Measurements from ENCODE around the gene LDAF1. TPM values are rescaled to one million over a fixed set of nuclear protein-coding genes. Genes with fewer than 3 reads are reported as not detected.
"Not testable (repeated sequence)": the region's sequence is repeated elsewhere in the genome, so short reads cannot be mapped to it uniquely, and the experiment has no call there.

Gene LDAF1
- total RNA-seq, 2 donors from 2014 or later: 16.5 to 28.8 TPM

DNA sequence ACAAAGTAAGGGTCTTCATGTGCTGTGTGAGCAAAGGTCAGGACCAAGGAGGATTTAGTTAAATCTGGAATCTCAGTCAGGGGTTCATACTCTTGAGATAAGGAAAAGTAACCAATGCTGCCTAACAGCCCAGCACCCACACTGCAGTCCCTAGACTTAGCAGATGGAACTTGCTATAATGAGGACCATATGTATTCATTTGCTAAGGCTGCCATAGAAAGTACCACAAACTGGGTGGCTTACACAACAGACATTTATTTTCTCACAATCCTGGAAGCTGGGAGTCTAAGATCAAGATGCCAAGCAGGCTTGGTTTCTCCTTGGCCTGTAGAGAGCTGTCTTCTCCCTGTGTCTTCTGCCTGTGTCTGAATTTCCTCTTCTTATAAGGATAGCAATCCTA lies 32.1 kb downstream of the LDAF1 start:
- Mint-ChIP-seq H3K27ac (no peak overlapping the region), H3K4me3 (no peak overlapping the region), H3K36me3 (ENCODE audit: low read depth) (no peaks in the 10 kb centered on the region), H3K4me1 (no peaks in the 10 kb centered on the region), H3K9me3 (peaks cover 11% of the 10 kb centered on the region), H3K27me3 (ENCODE audit: insufficient read depth) (peaks cover 33% of the 10 kb centered on the region)
- Histone ChIP-seq H3K9ac (ENCODE audit: extremely low read depth, low read length, poor library complexity, severe bottlenecking) (no peak overlapping the region), H3K36me3 (ENCODE audit: control insufficient read depth, insufficient read depth, low read length) (no peaks in the 10 kb centered on the region), H3K4me1 (ENCODE audit: control insufficient read depth, insufficient read depth, low read length) (no peaks in the 10 kb centered on the region), H3K27ac (ENCODE audit: low read depth, low read length) (no peak overlapping the region), H3K4me3 (ENCODE audit: low read length) (no peak overlapping the region), H3K27me3 (ENCODE audit: control insufficient read depth, insufficient read depth, low read length, poor library complexity, severe bottlenecking) (peaks cover 9% of the 10 kb centered on the region), H3K9me3 (ENCODE audit: control insufficient read depth, low read length) (peaks cover 11% of the 10 kb centered on the region)
- TF ChIP-seq, protein P1, sequence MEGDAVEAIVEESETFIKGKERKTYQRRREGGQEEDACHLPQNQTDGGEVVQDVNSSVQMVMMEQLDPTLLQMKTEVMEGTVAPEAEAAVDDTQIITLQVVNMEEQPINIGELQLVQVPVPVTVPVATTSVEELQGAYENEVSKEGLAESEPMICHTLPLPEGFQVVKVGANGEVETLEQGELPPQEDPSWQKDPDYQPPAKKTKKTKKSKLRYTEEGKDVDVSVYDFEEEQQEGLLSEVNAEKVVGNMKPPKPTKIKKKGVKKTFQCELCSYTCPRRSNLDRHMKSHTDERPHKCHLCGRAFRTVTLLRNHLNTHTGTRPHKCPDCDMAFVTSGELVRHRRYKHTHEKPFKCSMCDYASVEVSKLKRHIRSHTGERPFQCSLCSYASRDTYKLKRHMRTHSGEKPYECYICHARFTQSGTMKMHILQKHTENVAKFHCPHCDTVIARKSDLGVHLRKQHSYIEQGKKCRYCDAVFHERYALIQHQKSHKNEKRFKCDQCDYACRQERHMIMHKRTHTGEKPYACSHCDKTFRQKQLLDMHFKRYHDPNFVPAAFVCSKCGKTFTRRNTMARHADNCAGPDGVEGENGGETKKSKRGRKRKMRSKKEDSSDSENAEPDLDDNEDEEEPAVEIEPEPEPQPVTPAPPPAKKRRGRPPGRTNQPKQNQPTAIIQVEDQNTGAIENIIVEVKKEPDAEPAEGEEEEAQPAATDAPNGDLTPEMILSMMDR (conservative IDR thresholded peaks at IDR 0.05): no peak
- DNase-seq: no peak

DNA sequence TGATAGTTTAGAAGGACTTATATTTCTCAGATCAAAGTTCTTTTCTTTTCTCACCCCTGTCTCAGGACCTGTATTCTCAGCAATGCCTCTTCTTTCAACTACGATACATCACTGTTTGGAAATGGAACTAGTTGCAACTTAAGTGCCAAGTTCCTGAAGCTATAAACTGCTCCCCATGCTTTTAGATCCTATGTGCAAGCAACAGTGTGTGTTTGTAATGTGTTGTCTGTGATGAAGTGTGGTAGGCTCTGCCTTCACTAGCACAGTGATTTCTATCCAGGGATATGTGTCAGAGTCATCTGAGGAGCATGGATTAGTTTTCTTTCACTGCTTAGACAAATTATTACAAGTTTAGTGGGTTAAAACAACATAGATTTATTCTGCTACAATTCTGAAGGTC lies 34.5 kb downstream of the LDAF1 start:
- H3K9me3 ChIP-seq (ENCODE audit: control insufficient read depth, low read length): peaks cover 11% of the 10 kb centered on the region
- no peak overlapping the region for H3K9ac ChIP-seq (ENCODE audit: extremely low read depth, low read length, poor library complexity, severe bottlenecking)
- Mint-ChIP-seq H3K9me3 (peaks cover 11% of the 10 kb centered on the region), H3K27ac (no peak overlapping the region), H3K4me1 (no peaks in the 10 kb centered on the region), H3K36me3 (ENCODE audit: low read depth) (no peaks in the 10 kb centered on the region), H3K4me3 (no peak overlapping the region), H3K27me3 (ENCODE audit: insufficient read depth) (peaks cover 46% of the 10 kb centered on the region)
- DNase-seq: no peak
- no peaks in the 10 kb centered on the region for H3K36me3 ChIP-seq (ENCODE audit: control insufficient read depth, insufficient read depth, low read length)
- TF ChIP-seq, protein P1 (conservative IDR thresholded peaks at IDR 0.05): no peak
- no peak overlapping the region for H3K4me3 ChIP-seq (ENCODE audit: low read length)
- 89 to 100% methylated on average over 1 of the region's 1 CpG for WGBS, 2 experiments (ENCODE audit: insufficient coverage in 1 of 2, insufficient read length in 1 of 2)
- no peak overlapping the region for H3K27ac ChIP-seq (ENCODE audit: low read depth, low read length)
- peaks cover 15% of the 10 kb centered on the region for H3K27me3 ChIP-seq (ENCODE audit: control insufficient read depth, insufficient read depth, low read length, poor library complexity, severe bottlenecking)
- no peaks in the 10 kb centered on the region for H3K4me1 ChIP-seq (ENCODE audit: control insufficient read depth, insufficient read depth, low read length)

DNA sequence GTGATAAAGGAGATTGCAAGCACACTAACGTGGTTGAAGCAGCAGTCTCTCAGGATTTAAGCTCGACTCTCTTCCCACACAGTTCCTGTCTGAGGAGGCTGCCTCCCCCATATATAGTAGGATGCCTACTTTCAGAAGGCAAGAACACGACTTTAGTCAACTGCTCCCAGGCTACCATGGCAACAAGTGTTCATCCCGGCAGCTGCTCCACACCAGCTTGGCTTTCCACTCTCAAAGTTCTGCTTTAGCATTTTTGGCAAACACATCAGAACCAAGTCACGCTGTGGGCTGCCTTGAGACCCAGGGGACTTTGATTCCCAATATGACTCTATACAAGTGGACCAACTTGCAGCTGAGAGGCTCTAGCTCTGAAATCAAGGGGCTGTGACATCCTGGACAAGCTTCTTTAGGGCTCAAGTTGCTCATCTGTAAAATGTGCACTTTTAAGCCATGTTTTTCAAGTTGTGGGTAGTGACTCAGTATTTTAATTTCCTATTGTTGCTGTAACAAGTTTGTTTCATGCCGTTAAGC lies 36.4 kb downstream of the LDAF1 start:
- H3K4me1 ChIP-seq (ENCODE audit: control insufficient read depth, insufficient read depth, low read length): no peaks in the 10 kb centered on the region
- H3K4me1 Mint-ChIP-seq: no peaks in the 10 kb centered on the region
- peaks cover 15% of the 10 kb centered on the region for H3K27me3 ChIP-seq (ENCODE audit: control insufficient read depth, insufficient read depth, low read length, poor library complexity, severe bottlenecking)
- peaks cover 11% of the 10 kb centered on the region for H3K9me3 ChIP-seq (ENCODE audit: control insufficient read depth, low read length)
- H3K27ac Mint-ChIP-seq: no peak overlapping the region
- TF ChIP-seq, protein P1 (conservative IDR thresholded peaks at IDR 0.05): no peak
- H3K9ac ChIP-seq (ENCODE audit: extremely low read depth, low read length, poor library complexity, severe bottlenecking): no peak overlapping the region
- no peak for DNase-seq
- peaks cover 8% of the 10 kb centered on the region for H3K9me3 Mint-ChIP-seq
- no peaks in the 10 kb centered on the region for H3K36me3 ChIP-seq (ENCODE audit: control insufficient read depth, insufficient read depth, low read length)
- no peaks in the 10 kb centered on the region for H3K36me3 Mint-ChIP-seq (ENCODE audit: low read depth)
- peaks cover 41% of the 10 kb centered on the region for H3K27me3 Mint-ChIP-seq (ENCODE audit: insufficient read depth)
- no peak overlapping the region for H3K27ac ChIP-seq (ENCODE audit: low read depth, low read length)
- 71 to 81% methylated on average over 6 of the region's 6 CpGs for WGBS, 2 experiments (ENCODE audit: insufficient coverage in 1 of 2, insufficient read length in 1 of 2)
- H3K4me3 ChIP-seq (ENCODE audit: low read length): no peak overlapping the region
- no peak overlapping the region for H3K4me3 Mint-ChIP-seq

DNA sequence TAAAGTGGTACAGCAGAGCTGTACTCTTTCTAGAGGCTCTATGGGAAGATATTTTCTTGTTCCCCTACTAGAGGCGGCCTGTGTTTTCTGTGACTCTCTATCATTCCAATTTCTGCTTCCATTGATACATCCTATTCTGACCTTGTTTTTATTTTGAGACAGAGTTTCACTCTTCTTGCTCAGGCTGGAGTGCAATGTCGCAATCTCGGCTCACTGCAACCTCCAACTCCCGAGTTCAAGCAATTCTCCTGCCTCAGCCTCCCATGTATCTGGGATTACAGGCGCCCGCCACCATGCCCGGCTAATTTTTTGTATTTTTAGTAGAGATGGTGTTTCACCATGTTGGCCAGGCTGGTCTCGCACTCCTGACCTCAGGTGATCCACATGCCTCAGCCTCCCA lies 36.9 kb downstream of the LDAF1 start:
- H3K27me3 Mint-ChIP-seq (ENCODE audit: insufficient read depth): peaks cover 38% of the 10 kb centered on the region
- not testable (repeated sequence) for DNase-seq; H3K4me3 Mint-ChIP-seq; H3K27ac ChIP-seq (ENCODE audit: low read depth, low read length); H3K36me3 ChIP-seq (ENCODE audit: control insufficient read depth, insufficient read depth, low read length); H3K4me1 ChIP-seq (ENCODE audit: control insufficient read depth, insufficient read depth, low read length); H3K9ac ChIP-seq (ENCODE audit: extremely low read depth, low read length, poor library complexity, severe bottlenecking); H3K36me3 Mint-ChIP-seq (ENCODE audit: low read depth); H3K4me3 ChIP-seq (ENCODE audit: low read length); H3K9me3 Mint-ChIP-seq; H3K4me1 Mint-ChIP-seq; H3K27ac Mint-ChIP-seq
- Histone ChIP-seq H3K27me3 (ENCODE audit: control insufficient read depth, insufficient read depth, low read length, poor library complexity, severe bottlenecking) (peaks cover 15% of the 10 kb centered on the region), H3K9me3 (ENCODE audit: control insufficient read depth, low read length) (peaks cover 11% of the 10 kb centered on the region)
- WGBS, 2 experiments (ENCODE audit: insufficient coverage in 1 of 2, insufficient read length in 1 of 2): 89 to 95% methylated on average over 8 of the region's 8 CpGs
